Stimulated activated naive CD4-positive, alpha-beta T cell treated with Interleukin-2 at 50 U/mL for 16 hours (primary cell): ENCODE results near the gene CPVL.

Experiments
- DNase-seq: peaks from one replicate; lab custom pipeline; 2025; lab: John Stamatoyannopoulos, UW

CPVL gene

GRCh38 chr7:29000717-29001076, 145.6 kb downstream of the CPVL start:
- no peak for DNase-seq

DNA sequence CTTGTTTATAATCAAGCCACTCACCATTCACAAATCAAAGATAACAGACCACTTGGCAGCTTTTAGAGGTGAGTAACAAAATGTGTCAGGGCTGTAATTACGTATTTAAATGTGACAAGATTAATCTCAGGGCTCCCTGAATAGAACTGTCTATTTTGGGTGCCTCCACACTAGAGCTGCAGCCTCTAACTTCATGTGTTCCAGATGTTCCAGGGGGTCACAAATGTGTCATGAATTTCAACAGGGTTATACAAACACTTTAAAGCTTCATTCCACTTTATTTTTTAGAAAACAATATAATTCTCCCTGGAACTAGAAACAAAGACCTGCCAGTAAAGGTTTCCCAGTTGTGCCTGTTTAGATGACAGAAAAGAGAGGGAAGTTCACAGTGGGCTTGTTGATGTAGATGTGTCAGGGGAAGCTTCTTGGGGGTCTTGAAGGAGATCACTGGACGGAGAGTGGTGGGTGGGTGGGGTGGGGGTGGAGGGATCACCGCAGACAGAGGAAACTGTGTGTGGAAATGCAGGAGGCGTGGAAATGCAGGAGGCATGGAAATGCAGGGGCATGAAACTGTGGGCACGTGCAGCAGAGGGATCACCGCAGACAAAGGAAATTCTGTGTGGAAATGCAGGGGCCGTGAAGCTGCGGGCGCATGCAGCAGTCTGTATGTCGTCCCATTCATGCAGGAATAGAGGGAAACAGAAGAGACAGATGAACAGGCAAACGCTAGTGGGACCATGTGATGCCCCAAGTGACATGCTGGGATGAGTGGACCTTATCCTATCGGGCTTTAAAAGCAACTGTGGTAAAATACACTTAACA, 146.2 kb downstream of the CPVL start:
- no peak for DNase-seq

GRCh38 chr7:28999427-28999826, 146.9 kb downstream of the CPVL start:
- no peak for DNase-seq

DNA sequence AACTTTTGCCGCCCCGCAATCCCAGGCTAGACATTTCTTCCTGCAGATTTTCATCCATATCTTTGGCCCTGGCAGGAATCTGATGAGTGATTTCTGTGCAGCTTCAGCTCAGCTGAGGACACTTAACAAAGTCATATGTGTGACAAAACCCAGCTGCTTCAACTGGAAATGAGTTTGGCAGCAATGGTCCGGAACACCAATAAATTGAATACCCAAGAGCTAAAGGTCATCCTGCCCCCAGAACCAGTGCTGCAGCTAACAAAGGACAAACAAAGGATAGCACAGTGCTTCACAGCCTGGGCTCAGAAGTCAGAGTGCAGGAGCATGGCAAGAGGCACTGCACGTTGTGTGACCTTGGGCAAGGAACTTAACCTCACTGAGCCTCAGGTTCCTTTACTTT, 148.2 kb downstream of the CPVL start:
- DNase-seq, result no peak

GRCh38 chr7:28996836-28997235, 149.5 kb downstream of the CPVL start:
- DNase-seq, result no peak

DNA sequence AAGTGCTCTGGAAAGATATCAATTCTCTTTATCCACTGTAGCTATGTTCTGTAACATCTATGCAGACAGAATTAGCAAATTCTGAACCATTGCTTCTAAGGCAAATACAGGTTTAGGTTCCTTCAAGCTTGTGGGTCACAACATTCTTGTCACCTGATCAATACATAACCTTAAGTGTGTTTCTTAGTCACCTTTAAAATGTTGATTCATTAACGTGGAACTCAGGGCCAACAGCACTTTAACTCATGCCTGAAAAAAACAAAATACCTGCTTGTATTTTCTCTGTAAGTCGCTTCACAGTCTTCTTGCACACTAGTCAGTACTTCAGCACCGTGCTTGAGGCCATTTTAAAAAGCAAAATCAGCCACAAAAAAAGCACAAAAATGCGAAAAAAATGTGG, 153.0 kb downstream of the CPVL start:
- DNase-seq, result no peak

GRCh38 chr7:28992798-28993197, 153.5 kb downstream of the CPVL start:
- no peak for DNase-seq

- DNase-seq, result no peak
Observed at GRCh38 chr7:28990200-28990960, 156.0 kb downstream of the CPVL start.

DNA sequence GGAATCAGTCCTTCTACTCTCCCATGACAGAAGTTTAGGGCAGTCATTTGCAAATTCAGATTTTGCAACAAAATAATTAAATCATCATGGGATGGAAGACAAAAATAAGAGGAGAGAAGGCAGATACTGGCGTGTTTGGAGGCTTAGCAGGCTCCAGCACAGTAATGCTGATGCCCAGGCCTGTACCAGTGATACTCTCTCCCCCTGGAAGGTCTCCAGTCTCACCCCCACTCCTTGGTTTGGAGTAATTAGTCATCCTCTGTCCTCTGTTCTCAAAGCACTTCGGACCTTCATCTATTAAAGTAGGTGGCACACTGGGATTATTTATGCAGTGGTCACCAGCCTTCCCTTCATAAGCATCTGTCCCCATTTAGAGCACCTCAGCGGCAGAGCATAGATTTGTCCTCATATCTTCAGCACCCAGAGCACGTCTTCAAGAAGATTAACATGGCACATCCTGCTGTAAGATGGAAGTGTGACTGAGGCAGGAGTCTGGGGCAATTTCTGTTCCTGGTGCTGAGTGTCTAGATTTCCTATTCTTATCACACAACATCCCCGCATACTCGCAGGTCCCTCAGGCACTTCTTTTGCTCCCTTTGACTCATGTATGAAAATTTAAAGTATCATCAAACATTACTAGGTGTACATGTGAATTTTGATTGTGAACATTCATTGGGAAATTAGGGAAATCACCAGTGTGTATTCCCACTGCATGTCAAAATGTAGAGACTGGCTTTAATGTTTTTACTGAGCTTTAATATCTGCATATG, 156.9 kb downstream of the CPVL start:
- DNase-seq, result no peak

DNA sequence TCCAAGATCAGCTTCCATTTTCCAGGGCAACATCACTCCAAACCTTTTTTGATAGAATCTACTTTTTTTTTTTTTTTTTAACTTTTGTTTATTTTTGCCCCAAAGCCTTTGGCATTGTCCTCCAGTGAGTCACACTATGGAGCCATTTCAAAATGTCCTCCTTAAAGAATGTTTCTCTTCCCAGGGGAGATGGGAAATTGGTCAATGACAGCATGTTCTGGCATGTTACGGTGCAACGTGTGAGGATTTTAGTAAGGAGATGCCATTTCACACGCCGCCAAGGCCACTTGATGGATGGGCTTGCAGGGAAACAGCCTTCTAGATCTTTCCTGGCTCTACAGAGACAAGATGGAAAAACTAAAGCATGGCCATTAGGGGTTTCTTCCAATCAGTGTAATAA, 157.5 kb downstream of the CPVL start:
- no peak for DNase-seq

DNA sequence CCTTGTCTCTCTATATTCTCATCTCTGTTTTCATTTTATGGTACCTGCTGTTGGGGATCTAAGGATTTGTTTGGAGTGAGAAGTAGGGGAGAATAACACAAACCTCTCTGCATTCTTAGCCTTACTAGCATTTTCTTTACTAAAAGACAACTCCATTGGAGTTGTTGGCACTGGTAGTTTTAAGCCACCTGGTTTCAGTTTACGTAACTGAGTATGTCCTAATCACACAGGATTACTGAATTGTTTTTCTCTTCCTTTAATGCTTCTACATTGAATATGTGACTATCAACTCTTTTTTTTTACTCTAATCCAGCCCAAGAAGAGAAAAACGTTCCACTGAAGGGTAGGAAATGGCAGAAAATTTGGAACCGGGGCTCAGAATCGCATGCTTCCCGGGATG, 158.2 kb downstream of the CPVL start:
- DNase-seq, result no peak

- no peak for DNase-seq
Observed at GRCh38 chr7:28986765-28987110, 159.6 kb downstream of the CPVL start.

DNA sequence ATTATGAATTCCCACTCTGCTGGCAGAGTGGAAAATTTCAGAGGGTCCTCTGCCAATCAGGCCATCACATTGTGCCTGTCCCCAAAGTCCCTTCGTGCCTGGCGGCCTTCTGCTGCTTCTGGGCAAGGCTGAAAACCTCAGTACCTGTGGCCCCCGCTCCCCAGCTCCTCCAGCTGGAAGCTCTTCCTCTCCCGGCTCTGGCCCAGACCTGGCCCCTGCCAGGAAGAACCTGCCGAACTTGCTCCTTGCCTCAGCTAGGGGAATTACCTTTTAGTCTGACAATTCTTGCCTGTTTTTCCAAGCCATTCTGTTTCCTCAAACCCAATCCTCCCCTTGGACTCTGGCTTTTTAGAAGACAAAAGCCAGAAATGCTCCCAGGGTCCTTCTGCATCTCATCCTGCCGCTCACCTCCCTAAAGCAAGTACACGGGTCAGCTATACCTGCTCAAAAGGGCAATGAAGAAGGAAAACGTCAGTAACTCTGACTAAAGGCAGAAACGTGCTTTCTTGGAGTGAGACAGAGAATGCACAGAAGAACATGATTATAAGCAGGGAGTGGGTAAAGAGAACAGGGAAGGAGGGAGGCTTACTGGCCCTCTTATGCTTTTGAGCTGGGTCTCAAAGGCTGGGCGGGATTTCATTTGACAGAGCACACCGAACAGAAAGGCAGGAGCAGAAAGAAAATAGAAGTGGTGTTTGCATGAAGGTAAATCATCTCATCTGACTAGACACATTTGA, 160.1 kb downstream of the CPVL start:
- DNase-seq, result no peak

GRCh38 chr7:28984631-28985030, 161.7 kb downstream of the CPVL start:
- DNase-seq, result no peak

GRCh38 chr7:28984217-28984616, 162.1 kb downstream of the CPVL start:
- DNase-seq, result no peak

- no peak for DNase-seq
Observed at GRCh38 chr7:28983396-28984190, 162.7 kb downstream of the CPVL start.

GRCh38 chr7:28981161-28981465, 165.2 kb downstream of the CPVL start:
- no peak for DNase-seq

GRCh38 chr7:28980451-28981160, 165.7 kb downstream of the CPVL start:
- DNase-seq, result no peak

GRCh38 chr7:28979776-28980175, 166.6 kb downstream of the CPVL start:
- no peak for DNase-seq

GRCh38 chr7:28977881-28978280, 168.5 kb downstream of the CPVL start:
- no peak for DNase-seq

DNA sequence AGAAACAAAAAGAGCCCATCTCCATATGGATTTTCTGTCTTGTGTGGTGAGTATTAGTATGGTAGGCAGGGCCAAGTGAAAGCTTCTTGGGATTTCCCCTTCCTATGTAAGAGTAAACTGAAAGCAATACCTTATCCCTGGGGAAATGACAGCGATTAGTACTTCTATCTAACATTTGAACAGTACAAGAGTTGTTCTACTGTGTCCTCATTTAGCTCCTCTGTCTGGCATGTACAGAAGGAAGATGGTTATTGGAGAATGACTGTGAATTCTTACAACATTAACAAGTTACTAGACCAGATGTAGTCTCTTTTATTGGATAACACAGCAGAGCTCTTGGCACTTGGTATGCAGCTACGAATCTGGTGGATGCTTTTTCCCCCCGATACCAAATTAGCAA, 170.3 kb downstream of the CPVL start:
- no peak for DNase-seq
